ENCODE data around the gene MRPL12.

DNA sequence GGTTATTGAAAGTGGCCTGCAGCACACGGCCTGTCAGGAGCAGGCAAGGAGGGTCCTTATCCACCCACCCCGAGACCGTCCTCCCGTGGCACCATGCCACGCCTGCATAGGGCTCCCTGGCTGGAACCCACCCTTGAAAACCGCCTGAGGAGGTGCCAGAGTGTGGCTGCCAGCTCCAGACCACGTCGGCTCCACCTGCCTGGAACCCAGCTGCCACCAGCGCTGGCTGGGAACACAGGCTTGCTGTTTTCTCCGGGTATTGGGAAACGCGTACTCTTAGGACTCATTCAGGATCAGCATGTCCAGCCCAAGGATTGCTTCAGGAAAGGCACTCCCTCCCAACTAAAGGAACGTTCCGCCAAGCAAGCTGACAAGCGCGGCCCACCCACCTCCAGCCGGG, 26.3 kb upstream of the MRPL12 start:
- TF ChIP-seq EZH2phosphoT487 (IDR thresholded peaks at IDR 0.05; ENCODE audit: low read length) (no peak), CTCF (IDR thresholded peaks at IDR 0.05; ENCODE audit: low read length) (no peak)

Data from MM.1S (cell line).